GM18873 (cell line): ENCODE measurements around the gene FAM241B.

ENCODE experiments used
- ATAC-seq: cut with Tn5 transposase; IDR thresholded peaks from one replicate; pipeline ENCODE4 v1.9.1; 2021; ENCODE audit warnings: mild to moderate bottlenecking, moderate library complexity, moderate number of reproducible peaks; ENCODE audit not compliant: unreplicated experiment, low FRiP score

The FAM241B gene, protein sequence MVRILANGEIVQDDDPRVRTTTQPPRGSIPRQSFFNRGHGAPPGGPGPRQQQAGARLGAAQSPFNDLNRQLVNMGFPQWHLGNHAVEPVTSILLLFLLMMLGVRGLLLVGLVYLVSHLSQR

DNA sequence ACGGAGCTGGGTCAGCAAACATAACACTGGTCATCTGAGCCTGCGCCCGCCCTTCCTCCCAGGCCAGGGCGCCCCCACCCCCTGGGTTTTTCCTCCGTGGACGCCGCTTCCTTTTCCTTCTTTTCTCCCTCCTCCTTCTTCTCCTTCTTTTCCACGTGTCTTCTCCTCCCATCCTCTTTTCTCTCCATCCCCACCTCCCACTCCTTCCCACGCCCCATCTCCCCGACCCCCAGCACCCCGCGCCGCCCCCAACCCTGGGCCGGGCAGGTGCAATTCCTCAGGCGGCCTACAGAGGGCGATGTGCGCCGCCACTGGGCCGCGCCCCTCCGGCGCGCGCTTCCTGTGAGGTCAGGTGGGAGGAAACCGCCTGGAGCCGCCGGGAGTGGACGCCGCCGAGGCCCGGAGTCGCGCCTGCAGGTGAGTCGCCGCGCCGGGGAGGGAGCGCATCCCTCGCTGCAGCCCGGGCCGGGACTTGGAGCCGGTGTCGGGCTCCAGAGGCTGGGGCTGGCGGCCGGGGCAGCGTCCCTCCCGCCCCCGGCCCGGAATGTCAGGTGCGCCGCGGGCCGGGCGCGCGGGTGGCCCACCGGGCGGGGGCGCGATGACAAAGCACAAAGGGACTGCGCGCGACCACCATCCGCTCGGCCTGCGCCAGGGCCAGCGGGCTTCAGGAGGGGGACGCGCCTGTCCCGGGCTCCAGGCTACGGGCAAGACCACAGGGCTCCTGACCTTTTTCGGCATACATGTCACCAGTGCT is at the start of gene FAM241B:
Gene FAM241B (plus strand): TSS at position 351 of the 754 bp plus-strand sequence. CDS start 1,497 bp downstream, outside the sequence.
- ATAC-seq, result no peak

DNA sequence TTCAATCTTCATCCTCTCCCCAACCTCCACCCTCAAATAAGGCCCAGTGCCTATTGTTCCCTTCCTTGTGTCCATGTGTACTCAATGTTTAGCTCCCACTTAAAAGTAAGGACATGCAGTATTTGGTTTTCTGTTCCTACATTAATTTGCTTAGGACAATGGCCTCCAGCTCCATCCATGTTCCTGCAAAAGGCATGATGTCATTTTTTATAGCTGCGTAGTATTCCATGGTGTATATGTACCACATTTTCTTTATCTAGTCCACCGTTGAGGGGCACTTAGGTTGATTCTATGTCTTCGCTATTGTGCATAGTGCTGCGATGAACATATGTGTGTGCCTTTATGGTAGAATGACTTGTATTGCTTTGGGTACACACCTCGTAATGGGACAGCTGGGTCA is 49.6 kb upstream of the FAM241B start:
- ATAC-seq, result no peak

DNA sequence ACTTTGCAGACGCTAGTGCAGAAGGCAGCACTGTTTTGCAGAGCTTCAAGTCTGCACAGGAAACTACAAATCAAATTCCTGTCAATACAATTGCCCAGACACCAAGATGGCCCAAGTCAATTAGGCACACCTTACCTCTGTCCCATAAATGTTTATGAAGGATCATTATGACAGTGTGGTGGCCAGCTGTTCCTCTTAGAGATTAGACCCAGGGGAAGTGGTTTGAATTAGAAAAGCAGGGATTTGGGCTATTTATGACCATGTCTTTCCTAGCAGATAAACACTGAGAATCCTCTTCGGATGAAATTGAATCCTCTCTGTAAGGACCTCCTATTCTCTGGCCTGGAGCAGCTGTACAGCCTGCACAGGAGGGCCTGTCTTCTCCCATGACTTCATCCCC is 46.9 kb upstream of the FAM241B start:
- ATAC-seq, result no peak

DNA sequence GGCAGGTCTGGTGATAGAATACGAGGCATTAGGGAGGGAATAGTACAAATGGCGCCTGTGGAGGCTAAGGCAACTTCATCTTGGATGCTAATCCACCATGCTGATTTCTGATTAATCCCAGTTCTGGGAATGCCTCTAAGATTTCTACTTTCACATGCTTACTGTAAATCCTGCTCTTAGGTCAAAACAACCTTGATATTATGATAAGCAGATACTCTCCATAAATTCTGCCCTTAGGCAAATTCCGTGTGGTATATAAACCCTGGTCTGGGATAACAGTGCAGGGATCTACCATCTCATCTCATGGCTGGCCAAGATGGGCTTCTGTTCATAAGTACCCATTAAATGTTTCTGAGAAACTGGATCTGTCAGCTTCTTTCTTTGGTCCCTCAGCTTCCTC is 45.4 kb upstream of the FAM241B start:
- no peak for ATAC-seq

DNA sequence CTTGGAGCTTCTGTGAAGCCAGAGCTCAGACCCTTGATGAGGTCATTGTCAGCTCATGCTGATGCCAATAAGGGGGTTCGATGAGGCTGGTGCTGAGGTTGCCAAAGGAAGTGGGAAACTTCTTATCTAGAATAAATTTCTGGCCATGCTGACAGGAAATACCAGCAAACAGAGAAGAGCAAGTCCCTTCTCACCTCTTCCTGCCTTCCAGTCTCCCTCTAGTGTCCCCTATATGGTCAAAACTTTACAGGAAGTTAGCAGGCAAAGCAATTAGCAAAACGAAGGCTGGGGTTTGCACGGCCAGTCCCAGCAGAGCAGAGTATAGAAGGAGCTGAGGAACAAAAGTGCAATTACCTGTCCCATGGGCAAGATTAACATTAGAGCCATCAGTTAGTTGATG is 41.7 kb upstream of the FAM241B start:
- no peak for ATAC-seq

DNA sequence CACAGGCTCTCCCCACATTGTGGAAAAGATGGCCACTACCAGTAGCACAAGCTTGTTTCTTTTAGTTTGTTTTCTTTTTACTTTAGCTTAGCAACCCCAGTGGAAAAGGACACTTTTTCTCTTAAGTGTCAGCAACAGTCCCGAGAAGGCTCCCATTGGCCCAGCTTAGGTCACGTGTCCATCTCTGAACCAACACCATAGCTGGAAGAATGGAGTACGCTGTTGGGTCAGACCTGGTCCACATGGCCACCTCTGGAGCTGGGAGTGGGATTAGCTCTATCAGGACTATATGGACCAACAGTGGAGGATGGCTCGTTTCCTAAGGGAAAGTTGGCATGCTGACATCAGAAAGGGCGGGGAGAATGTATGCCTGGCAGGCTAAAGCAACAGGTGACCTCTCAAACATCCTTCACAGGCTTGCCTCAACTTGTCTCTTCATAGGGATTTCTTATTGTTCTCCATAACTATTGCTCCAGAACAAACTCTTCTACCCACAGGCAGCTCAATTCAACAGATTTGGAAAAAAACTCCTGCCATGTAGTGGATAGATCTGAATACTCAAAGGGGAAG is 29.2 kb upstream of the FAM241B start:
- no peak for ATAC-seq

DNA sequence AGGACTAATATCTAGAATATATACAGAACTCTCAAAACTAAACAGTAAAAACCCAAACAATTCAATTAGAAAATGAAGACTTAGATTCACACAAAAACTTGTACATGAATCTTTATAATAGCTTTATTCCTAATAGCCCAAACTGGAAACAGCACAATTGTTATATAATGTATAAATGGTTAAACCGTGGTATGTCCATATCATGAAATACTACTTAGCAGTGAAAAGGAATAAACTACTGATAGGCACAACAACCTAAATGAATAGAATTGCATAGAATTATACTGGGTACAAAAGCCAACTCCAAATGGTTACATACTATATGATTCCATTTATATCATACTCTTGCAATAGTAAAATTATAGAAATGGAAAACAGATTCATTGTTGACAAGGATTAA is 21.0 kb upstream of the FAM241B start:
- no peak for ATAC-seq

DNA sequence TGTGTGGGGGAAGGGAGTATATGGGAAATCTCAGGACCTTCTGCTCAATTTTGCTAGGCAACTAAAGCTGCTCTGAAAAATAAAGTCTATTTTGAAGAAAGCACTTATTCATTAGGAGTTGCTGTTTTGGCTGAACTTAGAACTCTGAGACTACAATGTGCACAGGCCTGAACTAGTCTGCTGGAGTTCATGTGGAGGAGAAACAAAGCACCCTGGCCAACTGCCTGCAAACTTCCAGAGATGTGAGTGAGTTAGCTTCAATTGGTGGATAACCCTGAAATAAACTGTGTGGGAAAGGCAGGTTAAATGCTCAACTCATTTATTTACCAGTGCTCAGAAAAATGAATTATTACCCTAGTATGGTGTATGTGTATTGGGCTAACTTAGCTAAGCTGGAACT is 17.3 kb upstream of the FAM241B start:
- ATAC-seq, result no peak

DNA sequence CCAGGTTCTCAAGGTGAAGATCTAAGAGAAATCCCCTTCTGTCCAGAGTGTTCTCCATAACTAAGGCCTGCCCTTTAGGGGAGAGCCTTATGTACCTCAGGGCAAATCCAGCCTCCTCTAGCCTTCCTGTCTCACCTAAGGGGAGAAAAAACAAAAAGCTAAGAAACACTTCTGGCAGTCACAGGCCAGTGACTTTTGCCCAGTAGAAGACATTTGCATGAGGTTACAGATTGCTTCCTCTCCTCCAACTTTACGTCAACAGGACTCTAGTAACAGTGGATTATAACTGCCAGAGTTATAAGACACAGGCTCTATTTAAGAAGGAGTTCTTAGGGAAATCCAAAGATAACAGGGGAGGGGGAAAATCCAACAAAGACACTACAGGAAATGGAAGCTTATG is 15.9 kb upstream of the FAM241B start:
- ATAC-seq, result no peak

DNA sequence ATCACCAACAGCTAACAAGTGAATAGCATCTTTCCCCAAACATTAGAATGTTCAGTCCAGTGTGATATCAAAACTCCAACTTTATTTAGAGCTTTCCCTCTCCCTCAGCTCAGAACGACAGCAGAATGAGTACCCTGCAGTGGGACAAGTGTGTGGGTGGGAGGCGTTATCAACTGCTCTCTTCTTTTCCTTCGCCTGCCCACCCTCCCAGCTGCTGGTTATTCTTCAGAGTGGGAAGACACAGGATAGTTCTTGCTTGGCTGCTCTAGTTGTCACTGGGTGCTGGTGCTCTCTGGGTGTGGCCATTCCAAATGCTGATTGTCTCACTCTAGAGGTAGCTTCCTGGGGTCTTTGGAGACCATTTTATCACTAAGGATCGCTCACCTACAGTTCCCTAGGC is 13.7 kb upstream of the FAM241B start:
- no peak for ATAC-seq

DNA sequence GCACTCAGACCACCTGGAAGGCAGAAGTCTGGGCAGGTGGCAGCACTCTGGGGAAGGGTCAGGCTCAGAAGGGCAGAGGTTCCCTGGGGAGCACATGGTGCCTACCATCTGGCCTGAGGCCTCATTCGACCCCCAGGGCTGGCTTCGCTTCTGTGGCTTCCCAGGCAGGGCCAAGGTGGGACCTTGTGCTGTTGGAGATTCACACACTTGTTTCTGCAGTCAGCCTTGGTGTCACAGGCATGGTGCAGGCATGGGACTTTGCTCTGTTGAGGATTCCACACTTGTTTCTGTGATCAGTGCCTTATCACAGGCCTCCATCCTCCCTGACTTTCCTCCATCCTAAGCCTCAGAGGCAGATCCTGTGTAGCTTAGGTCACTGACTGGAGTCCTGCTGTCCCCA is 11.3 kb upstream of the FAM241B start:
- ATAC-seq, result no peak

DNA sequence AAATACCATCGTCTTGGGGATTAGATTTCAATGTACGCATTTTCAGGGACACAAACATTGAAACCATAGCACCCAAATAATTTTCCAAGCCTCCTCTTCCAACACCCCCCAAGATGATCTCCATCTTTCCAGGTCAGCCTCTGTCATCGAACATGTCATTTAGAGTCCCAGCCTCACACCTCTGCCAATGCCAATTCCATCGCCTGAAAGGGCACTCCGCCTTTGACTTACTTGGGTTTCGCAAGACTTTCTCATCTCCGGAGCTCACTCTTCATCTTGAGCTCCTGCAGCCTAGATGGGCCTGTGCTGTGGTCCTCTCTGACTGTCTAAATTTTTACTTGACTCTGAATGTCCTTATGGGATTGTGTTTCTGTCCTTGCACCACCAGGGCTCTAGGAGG is 10.4 kb upstream of the FAM241B start:
- no peak for ATAC-seq

DNA sequence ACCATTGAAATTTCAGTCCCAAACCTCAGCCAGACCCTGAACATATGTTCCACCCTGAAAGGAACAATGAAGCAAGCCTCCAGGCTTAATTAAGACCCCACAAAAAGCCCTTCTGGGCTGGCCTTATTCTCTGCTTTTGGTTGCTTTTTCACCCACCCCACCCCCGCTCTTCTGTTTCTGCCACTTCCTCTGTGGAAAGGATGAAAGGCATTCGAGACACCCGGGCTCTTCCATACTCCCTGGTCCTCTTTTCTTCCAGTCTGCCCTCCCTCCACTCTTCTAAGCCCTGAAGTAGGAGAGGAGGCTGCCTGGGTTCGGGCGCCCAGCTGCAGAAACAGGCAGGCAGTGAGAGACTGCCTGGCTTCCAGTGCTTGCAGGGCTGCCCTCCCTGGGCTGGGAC is 9.4 kb upstream of the FAM241B start:
- ATAC-seq, result no peak

DNA sequence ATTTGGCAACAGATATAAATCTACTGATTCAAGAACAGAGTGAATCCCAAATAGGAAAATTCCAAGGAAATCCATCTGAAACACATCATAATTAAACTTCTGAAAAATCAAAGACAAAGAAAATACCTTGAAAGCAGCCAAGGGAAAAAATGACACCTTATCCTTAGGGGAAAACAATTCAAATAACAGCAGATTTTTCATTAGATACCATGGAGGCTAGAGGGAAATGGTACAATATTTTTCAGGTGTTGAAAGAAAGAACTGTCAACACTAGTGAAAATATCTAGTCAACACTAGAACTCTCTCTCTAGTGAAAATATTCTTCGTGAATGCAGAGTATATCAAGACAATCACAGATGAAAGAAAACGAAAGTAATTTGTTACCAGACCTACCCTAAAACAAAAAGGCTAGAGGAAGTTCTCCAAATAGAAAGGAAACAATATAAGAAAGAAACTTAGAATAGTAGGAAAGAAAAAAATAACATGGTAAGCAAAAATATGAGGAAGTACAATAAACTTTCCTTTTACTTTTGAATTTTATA is 5.7 kb upstream of the FAM241B start:
- ATAC-seq, result no peak

DNA sequence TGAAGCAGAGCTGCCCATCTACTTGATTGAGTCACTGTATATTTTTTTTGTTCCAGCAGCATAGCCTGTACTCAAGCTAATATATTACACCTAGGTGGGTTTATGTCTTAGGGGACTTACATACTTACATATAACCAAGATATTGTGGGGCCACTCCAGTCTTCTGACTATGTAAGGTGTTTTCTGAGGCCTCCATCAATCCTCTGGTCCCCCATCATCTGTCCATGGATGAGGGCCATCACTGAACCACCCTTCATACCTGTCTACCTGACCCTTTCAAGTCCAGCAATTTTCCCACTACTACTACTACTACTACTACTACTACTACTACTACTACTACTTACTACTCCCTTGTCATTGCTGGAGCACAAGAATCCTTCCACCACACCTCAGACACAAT is 3.2 kb upstream of the FAM241B start:
- ATAC-seq, result no peak

DNA sequence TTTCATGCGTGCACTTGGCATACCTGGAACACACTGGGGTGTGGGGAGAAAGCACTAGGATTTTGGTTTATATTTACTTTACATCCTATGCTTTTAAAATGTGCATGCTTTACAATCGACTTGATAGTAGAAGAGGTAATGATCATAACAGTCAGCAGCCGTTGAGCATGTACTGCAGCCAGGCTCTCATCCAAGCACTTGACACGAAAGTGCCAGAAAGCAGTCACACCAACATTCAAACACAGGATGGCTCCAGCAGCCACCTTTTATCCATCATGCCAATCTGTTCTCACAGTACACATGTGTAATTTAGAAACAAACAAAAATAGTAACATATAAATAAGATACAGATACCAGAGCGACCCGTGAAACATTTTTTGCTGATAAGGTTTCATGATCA is 1.2 kb upstream of the FAM241B start:
- no peak for ATAC-seq

DNA sequence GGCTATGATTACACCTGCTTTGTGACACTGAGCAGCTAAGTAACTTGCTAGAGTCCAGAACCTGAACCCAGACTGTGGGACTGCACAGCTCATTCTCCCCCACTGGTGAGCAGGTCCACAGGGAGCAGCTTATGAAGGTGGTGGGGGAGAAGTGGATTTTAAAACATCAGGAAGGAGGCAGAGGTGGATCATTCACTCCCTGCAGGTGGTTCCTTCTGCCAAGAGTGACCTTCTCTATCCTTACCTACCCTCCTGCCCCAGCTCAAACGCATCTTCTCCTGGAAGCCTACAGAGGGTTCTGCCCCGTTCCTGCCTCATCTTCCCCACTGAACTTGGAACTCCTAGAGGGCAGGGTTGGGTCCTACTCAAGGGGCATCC is 539 bp upstream of the FAM241B start:
- ATAC-seq, result no peak

DNA sequence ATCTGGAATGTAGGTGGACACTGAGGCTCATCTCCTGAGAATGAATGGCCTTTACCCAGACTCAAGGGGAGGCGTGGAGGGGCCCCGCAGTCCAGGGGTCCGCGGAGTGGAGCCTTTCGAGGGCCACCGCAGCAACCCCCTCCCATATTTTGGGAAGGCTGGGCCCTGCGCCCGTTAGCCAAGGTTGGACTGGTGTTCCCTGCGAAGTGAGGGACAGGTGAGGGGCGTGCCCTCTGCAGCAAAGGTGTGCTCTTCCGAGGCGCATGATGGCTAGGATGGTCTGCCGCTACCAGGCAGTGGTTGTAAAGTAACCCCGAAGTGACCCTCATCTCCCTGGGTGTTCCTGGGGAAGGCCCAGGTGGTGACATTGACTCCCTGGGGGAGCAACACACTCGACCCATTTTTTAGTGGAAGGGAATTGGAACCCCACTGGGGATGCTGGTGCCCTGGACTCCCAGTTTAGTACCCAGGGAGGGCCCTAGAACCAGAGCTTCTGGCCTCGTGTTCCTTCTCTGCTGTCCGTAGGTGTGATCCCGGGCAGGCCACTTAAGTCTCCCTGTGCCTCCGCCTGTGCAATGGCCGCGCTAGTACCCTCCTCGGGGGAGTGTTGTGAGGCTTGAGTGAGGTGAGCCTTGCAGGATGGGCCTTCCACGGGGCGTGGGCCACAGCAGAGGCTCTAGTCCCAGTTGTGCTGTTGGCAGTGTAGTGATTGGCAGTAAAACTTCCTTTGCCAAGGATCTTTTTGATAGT is 779 bp downstream of the FAM241B start:
- ATAC-seq, result no peak

DNA sequence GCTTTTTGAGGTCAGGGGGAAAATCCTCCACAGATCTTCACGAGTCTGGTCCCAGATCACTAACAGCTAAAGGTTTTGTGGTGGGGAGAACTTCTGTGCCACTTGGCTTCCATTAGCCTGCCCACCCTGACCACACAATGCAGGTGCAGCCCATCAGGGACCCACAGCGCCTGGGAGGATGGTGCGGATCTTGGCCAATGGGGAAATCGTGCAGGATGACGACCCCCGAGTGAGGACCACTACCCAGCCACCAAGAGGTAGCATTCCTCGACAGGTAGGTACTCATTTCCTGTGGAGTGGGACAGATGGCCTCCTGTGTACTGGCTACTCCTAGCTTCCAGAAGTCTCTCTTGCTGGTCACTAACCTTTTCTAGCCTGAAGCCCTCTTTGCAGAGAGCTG is 1.5 kb downstream of the FAM241B start:
- no peak for ATAC-seq

DNA sequence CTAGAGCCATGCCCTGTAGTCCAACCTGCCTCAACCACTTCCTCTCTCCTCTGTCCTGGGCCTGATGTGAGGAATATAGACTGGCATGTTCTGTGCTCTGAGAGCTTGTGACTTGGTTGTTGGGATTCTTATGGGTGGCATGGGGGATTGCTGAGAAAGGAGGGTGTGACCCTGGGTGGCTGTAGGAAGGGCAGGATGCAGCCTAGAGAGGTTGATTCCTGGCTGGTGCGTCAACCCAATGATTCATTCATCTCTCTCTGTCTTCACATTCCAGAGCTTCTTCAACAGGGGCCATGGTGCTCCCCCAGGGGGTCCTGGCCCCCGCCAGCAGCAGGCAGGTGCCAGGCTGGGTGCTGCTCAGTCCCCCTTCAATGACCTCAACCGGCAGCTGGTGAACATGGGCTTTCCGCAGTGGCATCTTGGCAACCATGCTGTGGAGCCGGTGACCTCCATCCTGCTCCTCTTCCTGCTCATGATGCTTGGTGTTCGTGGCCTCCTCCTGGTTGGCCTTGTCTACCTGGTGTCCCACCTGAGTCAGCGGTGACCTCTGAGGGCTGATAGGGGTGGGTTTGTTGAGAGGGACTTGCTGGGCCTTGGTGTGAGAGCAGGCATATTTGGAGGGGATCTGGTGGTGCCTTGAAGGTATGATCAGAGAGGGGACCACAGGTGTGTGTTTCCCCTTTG is 2.6 kb downstream of the FAM241B start:
- no peak for ATAC-seq
